DMS153 treated with DMSO at 0.1 percent for 48 hours (cell line): ENCODE results near the gene CACNG4.

ENCODE experiments used
- DNase-seq: peaks from one replicate; lab custom pipeline; 2025; ENCODE audit not compliant: unreplicated experiment; lab: John Stamatoyannopoulos, UW

CACNG4 gene

GRCh38 chr17:67016039-67016762 lies 51.7 kb downstream of the CACNG4 start:
- no peak for DNase-seq

- no peak for DNase-seq
Measured at GRCh38 chr17:67017910-67018309, 53.4 kb downstream of the CACNG4 start.

GRCh38 chr17:67018471-67019434 lies 54.2 kb downstream of the CACNG4 start:
- no peak for DNase-seq

- DNase-seq = no peak
Measured at GRCh38 chr17:67019809-67020208, 55.3 kb downstream of the CACNG4 start.

GRCh38 chr17:67020293-67020766 lies 55.8 kb downstream of the CACNG4 start:
- no peak for DNase-seq

GRCh38 chr17:67021196-67021595 lies 56.7 kb downstream of the CACNG4 start:
- no peak for DNase-seq

GRCh38 chr17:67021743-67022450 lies 57.4 kb downstream of the CACNG4 start:
- DNase-seq = no peak

GRCh38 chr17:67022451-67022810 lies 57.9 kb downstream of the CACNG4 start:
- DNase-seq = no peak

GRCh38 chr17:67024736-67025135 lies 60.2 kb downstream of the CACNG4 start:
- DNase-seq = no peak

GRCh38 chr17:67025216-67025792 lies 60.8 kb downstream of the CACNG4 start:
- no peak for DNase-seq

GRCh38 chr17:67026341-67026740 lies 61.8 kb downstream of the CACNG4 start:
- DNase-seq = no peak

- DNase-seq = no peak
Measured at GRCh38 chr17:67027031-67027628, 62.6 kb downstream of the CACNG4 start.

GRCh38 chr17:67030641-67031040 lies 66.1 kb downstream of the CACNG4 start:
- DNase-seq = no peak

GRCh38 chr17:67032382-67032781 lies 67.9 kb downstream of the CACNG4 start:
- no peak for DNase-seq

GRCh38 chr17:67032985-67033384 lies 68.5 kb downstream of the CACNG4 start:
- no peak for DNase-seq

- no peak for DNase-seq
Measured at GRCh38 chr17:67033613-67034012, 69.1 kb downstream of the CACNG4 start.

- no peak for DNase-seq
Measured at GRCh38 chr17:67035131-67036083, 70.9 kb downstream of the CACNG4 start.

GRCh38 chr17:67038861-67039365 lies 74.4 kb downstream of the CACNG4 start:
- DNase-seq = no peak

- no peak for DNase-seq
Measured at GRCh38 chr17:67040652-67041051, 76.1 kb downstream of the CACNG4 start.
